GM21723 (cell line): ENCODE measurements around the gene FSTL4.

Experiments
- ATAC-seq: cut with Tn5 transposase; IDR thresholded peaks from one replicate; pipeline ENCODE4 v1.9.1; 2021; ENCODE audit warnings: mild to moderate bottlenecking, moderate library complexity; ENCODE audit not compliant: unreplicated experiment

FSTL4 gene

GRCh38 chr5:133372293-133372937 is 239.9 kb downstream of the FSTL4 start:
- no peak for ATAC-seq

- ATAC-seq = no peak
Measured at GRCh38 chr5:133371371-133372155, 240.8 kb downstream of the FSTL4 start.

DNA sequence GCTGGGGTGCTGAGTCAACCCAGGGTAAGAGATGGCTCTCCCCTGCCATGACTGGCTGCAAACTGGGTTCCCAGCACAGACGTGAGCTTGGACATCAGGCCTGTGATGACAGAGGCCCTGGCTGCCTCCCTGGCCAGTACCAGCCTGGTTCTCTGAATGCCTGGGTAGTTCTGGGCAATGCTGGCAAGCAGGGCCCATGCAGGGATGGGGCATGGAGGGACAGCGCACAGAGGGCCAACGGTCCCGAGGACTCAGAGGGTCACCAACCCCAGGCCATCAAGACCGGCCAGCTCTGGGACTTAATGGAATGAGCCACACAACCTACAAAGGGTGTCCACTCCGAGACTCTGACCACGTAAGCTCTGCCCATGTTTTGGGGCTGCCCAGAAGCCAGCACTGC is 241.4 kb downstream of the FSTL4 start:
- ATAC-seq = no peak

GRCh38 chr5:133370036-133370831 is 242.1 kb downstream of the FSTL4 start:
- no peak for ATAC-seq

DNA sequence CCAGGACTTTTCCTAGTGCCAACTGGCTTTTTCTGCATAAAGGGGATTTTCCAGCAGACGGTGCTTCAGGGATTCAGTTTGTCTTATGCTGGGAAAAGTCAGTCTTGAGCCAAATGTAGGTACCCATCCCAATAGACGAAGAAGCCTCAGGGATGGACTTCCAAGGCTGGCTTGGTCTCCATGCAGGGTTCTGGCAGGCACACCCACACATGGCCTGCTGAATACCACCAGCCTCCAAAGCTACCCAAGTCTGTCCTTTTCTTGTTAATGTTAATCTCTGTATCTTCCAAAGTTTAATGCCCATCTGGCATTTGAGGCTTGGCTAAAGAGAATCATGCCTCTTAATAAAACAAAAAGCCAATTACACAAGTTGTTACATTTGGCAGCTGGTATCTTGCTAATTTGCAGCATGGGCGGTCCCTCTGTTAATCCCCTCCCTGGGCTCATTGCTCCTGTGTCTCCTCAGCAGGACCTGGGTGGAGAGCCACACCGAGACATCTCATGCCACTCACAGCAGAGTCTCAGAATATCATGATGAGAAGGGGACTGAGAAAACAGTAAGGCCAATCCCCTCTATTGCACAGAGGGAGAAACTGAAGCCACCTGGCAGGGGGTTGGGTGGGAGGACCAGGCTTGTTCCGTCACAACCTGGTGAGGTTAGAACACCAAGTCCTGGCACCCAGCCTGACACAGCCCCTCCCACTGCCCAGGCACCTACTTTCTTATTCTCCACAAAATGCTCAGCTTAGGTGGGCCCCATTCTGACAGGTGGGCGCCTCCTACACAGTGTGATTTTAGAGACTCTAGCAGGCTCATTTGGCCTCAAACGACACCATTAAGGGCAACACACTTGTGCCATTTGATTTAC is 243.2 kb downstream of the FSTL4 start:
- no peak for ATAC-seq

GRCh38 chr5:133367984-133368383 is 244.4 kb downstream of the FSTL4 start:
- no peak for ATAC-seq

GRCh38 chr5:133367071-133367786 is 245.1 kb downstream of the FSTL4 start:
- ATAC-seq = no peak

DNA sequence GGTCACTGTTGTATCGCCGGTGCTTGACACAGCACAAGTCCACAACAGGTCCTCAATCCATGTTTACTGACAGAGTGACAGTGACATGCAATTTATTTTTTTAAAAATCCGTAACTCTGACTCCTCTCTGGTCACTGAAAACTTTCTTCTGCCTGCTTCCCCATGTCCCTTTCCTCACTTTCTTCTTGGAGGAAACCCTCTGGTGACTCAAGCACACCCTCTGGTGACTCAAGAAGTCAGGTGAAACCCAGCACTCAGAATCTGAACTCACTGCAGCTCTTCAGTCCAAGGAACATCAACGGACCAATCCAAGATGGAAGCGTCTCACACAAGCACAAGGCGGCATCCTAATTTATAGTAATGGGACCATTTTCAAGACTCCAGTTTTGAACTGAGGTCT is 245.9 kb downstream of the FSTL4 start:
- ATAC-seq = no peak

DNA sequence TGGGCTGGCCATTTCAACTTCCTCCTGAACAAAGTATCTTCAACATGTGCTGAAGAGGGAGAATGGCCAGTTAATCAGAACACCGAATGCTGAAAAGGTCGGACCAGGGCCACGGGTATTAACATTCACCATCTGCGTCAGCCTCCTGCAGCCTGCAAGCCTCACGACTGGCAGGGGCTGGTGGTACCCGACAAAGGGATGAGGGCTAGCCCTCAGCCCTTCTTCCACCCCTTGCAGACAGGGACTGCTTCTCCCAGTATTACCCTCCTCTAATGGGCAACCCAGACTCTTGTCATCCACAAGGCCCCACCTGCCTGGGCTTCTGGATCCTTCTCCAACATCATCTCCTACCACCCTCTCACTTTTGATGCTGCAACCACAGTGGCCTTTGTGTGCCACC is 246.6 kb downstream of the FSTL4 start:
- ATAC-seq = no peak

- ATAC-seq = no peak
Measured at GRCh38 chr5:133364936-133365707, 247.2 kb downstream of the FSTL4 start.

- ATAC-seq = no peak
Measured at GRCh38 chr5:133363807-133364587, 248.3 kb downstream of the FSTL4 start.

GRCh38 chr5:133362438-133362837 is 249.9 kb downstream of the FSTL4 start:
- no peak for ATAC-seq

GRCh38 chr5:133361922-133362321 is 250.4 kb downstream of the FSTL4 start:
- no peak for ATAC-seq

DNA sequence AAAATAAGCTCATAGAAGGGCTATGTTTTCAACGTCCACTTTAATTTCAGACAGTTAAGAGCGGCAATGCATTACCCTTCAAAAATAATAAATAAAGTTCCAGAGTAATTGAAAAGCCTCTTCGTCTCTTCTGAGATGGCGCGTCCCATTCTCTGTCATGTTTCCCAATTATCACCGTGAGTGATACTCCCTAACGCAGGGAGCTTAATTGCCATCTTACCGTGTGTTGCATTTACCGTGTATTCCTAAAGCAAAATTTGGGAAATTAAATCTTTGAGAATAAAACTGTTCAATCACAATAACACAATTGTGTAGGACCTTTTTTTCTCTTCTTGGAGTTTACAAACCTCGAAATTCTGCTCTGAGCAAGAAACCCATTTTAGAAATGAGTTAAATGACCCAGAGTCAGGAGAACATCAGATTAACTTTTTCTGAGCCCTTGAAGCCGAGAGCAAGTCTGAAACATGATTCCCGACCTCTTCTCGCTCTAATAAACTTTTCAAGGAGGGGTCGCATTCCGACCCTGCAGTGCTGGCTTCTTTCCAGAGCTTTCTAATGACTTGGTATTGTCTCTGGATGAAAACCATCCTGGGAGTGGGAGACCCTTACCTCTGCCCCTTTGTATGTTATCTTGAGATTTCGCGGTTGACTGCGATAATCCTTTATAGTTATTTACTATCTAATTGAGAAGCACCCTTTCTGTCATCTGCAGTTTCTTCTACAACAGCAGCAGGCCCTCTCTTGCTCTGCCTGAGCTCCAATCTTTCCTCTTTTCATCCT is 251.5 kb downstream of the FSTL4 start:
- ATAC-seq = no peak

- no peak for ATAC-seq
Measured at GRCh38 chr5:133359861-133360260, 252.5 kb downstream of the FSTL4 start.

DNA sequence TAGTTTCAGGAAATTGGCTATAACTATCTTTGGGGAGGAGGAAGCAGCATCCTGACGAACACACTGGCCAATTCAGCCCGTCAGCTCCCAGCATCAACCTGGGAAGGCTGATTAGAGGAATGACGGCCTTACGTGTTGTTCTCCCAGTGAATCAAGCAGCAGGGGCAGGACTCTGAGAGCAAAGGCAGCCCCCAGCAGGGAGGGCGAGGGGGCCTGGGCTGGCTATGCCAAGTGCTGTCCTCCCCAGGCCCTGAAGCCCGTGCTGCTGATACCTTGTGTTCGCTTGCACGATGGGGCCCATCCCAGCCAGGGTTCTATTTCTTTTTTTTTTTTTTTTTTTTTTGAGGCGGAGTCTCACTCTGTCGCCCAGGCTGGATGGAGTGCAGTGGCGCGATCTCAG is 254.1 kb downstream of the FSTL4 start:
- ATAC-seq = no peak

DNA sequence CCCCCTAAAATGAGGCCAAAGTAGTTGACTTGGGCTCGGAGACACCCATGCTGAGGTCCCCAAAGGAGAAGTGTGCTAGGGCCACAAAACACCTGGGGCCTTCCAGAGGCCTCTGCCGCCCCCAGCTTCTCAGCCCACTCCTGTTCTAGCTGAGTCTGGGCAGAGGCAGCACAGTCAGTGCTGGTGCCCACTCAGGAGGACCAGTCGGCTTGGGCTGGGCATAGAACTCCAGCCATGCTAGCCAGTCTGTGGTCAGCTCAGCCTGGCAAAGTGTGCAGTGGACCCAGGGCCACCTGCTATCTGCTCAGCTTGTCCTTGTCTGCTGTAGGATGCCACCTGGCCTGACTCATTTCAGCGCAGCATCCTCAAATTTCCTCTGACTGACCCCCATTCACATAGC is 254.6 kb downstream of the FSTL4 start:
- no peak for ATAC-seq

GRCh38 chr5:133356984-133357421 is 255.3 kb downstream of the FSTL4 start:
- no peak for ATAC-seq
